HepG2 (cell line): Measurements from ENCODE around the gene TRMT112. TPM values are rescaled to one million over a fixed set of nuclear protein-coding genes. Genes with fewer than 3 reads are reported as not detected.

Source experiments
- ATAC-seq: fragments of 200-7000 bp; cut with Tn5 transposase; 3 replicates; pipeline ENCODE4 v1.9.1; 2020; ENCODE audit warnings: mild to moderate bottlenecking, moderate library complexity
- BruUV-seq: library from RNA; stranded (reverse); fragments of 400-500 nt; replicated peaks from 2 replicates; lab custom pipeline; 2021; lab: Mats Ljungman, UMichigan
- CTCF ChIA-PET: fragments of 300-600 bp; formaldehyde crosslinking; extraction: SDS; loops from one replicate; lab custom pipeline; 2021; ENCODE audit warnings: low total read pairs, inconsistent platforms, low intra/inter-chr PET ratio; lab: Yijun Ruan, JAX
- POLR2A ChIA-PET: fragments of 350-600 bp; sonication (Branson Sonifier 250); formaldehyde crosslinking; loops from one replicate; lab custom pipeline; 2020; ENCODE audit warnings: antibody characterized with exemption, inconsistent platforms; lab: Yijun Ruan, JAX
- DNase-seq: peaks from one replicate; pipeline ENCODE4 v3.0.0-alpha.2; 2015; ENCODE audit warnings: low spot score
- FAIRE-seq: peaks from 3 replicates; lab custom pipeline; 2011; peaks lifted over from hg19 to GRCh38; lab: Jason Lieb, UNC
- H2AFZ ChIP-seq: one replicate; pipeline ENCODE4 v1.6.1; 2011; ENCODE audit warnings: low read length, inconsistent platforms
- H3K27ac ChIP-seq: fragments of 300-600 bp; 3 replicates; pipeline ENCODE4 v1.8.0; 2011; ENCODE audit warnings: mixed run types, mild to moderate bottlenecking, mixed read lengths, low read length, inconsistent platforms; ENCODE audit not compliant: insufficient read depth; ENCODE audit errors: extremely low read length
- H3K27me3 ChIP-seq, 2 experiments: fragments of 200-600 bp in 1 of 2; 2 replicates in 1 of 2; 3 replicates in 1 of 2; pipeline versions ENCODE4 v1.6.0 to v1.8.0; 2011; ENCODE audit warnings: low read length in 2 of 2, mild to moderate bottlenecking in 2 of 2, moderate library complexity in 2 of 2, inconsistent platforms in 1 of 2; ENCODE audit not compliant: insufficient read depth in 2 of 2, control insufficient read depth in 1 of 2
- H3K36me3 ChIP-seq, 2 experiments: fragments of 200-600 bp in 1 of 2; replicated peaks in 1 of 2; 2 replicates in 1 of 2; 3 replicates in 1 of 2; pipeline versions ENCODE4 v1.5.1 to v1.8.0; 2011; ENCODE audit warnings: low read length in 2 of 2, inconsistent platforms in 1 of 2; ENCODE audit not compliant: insufficient read depth in 2 of 2, control insufficient read depth in 1 of 2
- H3K4me1 ChIP-seq: 2 replicates; pipeline ENCODE4 v1.5.1; 2012; ENCODE audit warnings: low read length, inconsistent platforms; ENCODE audit not compliant: insufficient read depth
- H3K4me2 ChIP-seq: 2 replicates; pipeline ENCODE4 v1.6.0; 2011; ENCODE audit warnings: low read depth, low read length, inconsistent platforms
- H3K4me3 ChIP-seq, 3 experiments: fragments of 200-600 bp in 1 of 3; sonication (generic), shearing (Covaris generic) in 1 of 3; replicated peaks in 1 of 3; 2 replicates each; pipeline ENCODE4 v1.5.1; 2011 to 2016; ENCODE audit warnings: low read length in 3 of 3, inconsistent platforms in 2 of 3, low read depth in 2 of 3, mild to moderate bottlenecking in 2 of 3, control low read depth in 1 of 3, mixed read lengths in 1 of 3; ENCODE audit not compliant: insufficient read depth in 1 of 3
- H3K79me2 ChIP-seq: one replicate; pipeline ENCODE4 v1.6.1; 2011; ENCODE audit warnings: low read length, inconsistent platforms; ENCODE audit not compliant: insufficient read depth
- H3K9ac ChIP-seq: 2 replicates; pipeline ENCODE4 v1.6.0; 2011; ENCODE audit warnings: mild to moderate bottlenecking, low read depth, low read length, inconsistent platforms; ENCODE audit not compliant: insufficient read depth
- H3K9me3 ChIP-seq: 2 replicates; pipeline ENCODE4 v1.5.1; 2012; ENCODE audit warnings: mild to moderate bottlenecking, low read length
- H4K20me1 ChIP-seq: 2 replicates; pipeline ENCODE4 v1.6.0; 2011; ENCODE audit warnings: inconsistent platforms, mild to moderate bottlenecking, low read length, moderate library complexity; ENCODE audit not compliant: insufficient read depth
- HDAC1 ChIP-seq: sonication (generic); formaldehyde crosslinking; IDR thresholded peaks from 2 replicates; pipeline ENCODE4 v1.5.1; 2020; ENCODE audit warnings: mild to moderate bottlenecking, missing genetic modification reagents
- HMG20B ChIP-seq: conservative IDR thresholded peaks from 2 replicates; pipeline ENCODE4 v1.6.1; 2016; ENCODE audit warnings: missing genetic modification reagents, missing compliant biosample characterization
- HMGA1 ChIP-seq: sonication (generic); formaldehyde crosslinking; conservative IDR thresholded peaks from 2 replicates; pipeline ENCODE4 v1.4.0; 2020; ENCODE audit warnings: missing genetic modification reagents
- JARID2 ChIP-seq: sonication (generic); formaldehyde crosslinking; IDR thresholded peaks from 2 replicates; pipeline ENCODE4 v1.8.1; 2023; ENCODE audit warnings: missing genetic modification reagents, inconsistent platforms; ENCODE audit not compliant: insufficient replicate concordance
- MAZ ChIP-seq, 2 experiments: sonication (generic) in 1 of 2; formaldehyde crosslinking in 1 of 2; IDR thresholded peaks; 2 replicates each; pipeline versions ENCODE4 v1.5.0 to v1.6.1; 2012 to 2020; ENCODE audit warnings: low read depth in 2 of 2, mild to moderate bottlenecking in 2 of 2, borderline replicate concordance in 1 of 2, improper control_type of control experiment in 1 of 2, low read length in 1 of 2, missing genetic modification reagents in 1 of 2, moderate library complexity in 1 of 2
- MIER2 ChIP-seq: IDR thresholded peaks from 2 replicates; pipeline ENCODE4 v1.6.1; 2016; ENCODE audit warnings: missing biosample characterization, missing genetic modification reagents
- MIXL1 ChIP-seq: IDR thresholded peaks from 2 replicates; pipeline ENCODE4 v1.6.1; 2016
- MZF1 ChIP-seq: sonication (generic); formaldehyde crosslinking; IDR thresholded peaks from 2 replicates; pipeline ENCODE4 v1.8.1; 2023; ENCODE audit warnings: mild to moderate bottlenecking, missing genetic modification reagents, borderline replicate concordance
- NAIF1 ChIP-seq: sonication (generic); formaldehyde crosslinking; IDR thresholded peaks from 2 replicates; pipeline ENCODE4 v1.5.0; 2020; ENCODE audit warnings: mild to moderate bottlenecking, missing genetic modification reagents, borderline replicate concordance
- PPARG ChIP-seq: conservative IDR thresholded peaks from 2 replicates; pipeline ENCODE4 v1.6.1; 2016; ENCODE audit warnings: missing biosample characterization, missing genetic modification reagents
- RBAK ChIP-seq: sonication (generic); formaldehyde crosslinking; IDR thresholded peaks from 2 replicates; pipeline ENCODE4 v1.5.1; 2020; ENCODE audit warnings: mild to moderate bottlenecking, missing genetic modification reagents
- SAFB2 ChIP-seq: sonication (generic); formaldehyde crosslinking; IDR thresholded peaks from 2 replicates; pipeline ENCODE4 v1.5.1; 2020; ENCODE audit warnings: missing genetic modification reagents, low read depth, mild to moderate bottlenecking, borderline replicate concordance
- SCMH1 ChIP-seq: sonication (generic); formaldehyde crosslinking; IDR thresholded peaks from 2 replicates; pipeline ENCODE4 v1.9.0; 2021; ENCODE audit warnings: missing genetic modification reagents, mild to moderate bottlenecking, borderline replicate concordance
- TIGD3 ChIP-seq: sonication (generic); formaldehyde crosslinking; IDR thresholded peaks from 2 replicates; pipeline ENCODE4 v1.5.1; 2020; ENCODE audit warnings: mild to moderate bottlenecking, missing genetic modification reagents, borderline replicate concordance
- ZBTB10 ChIP-seq: sonication (generic); formaldehyde crosslinking; IDR thresholded peaks from 2 replicates; pipeline ENCODE4 v1.4.0; 2020; ENCODE audit warnings: missing genetic modification reagents, borderline replicate concordance
- ZFP36L1 ChIP-seq: sonication (generic); formaldehyde crosslinking; IDR thresholded peaks from 2 replicates; pipeline ENCODE4 v1.8.0; 2022; ENCODE audit warnings: mild to moderate bottlenecking, missing genetic modification reagents, moderate library complexity
- ZNF460 ChIP-seq: sonication (generic); formaldehyde crosslinking; IDR thresholded peaks from 2 replicates; pipeline ENCODE4 v1.5.1; 2020; ENCODE audit warnings: missing genetic modification reagents, mild to moderate bottlenecking, borderline replicate concordance
- WGBS: methylation state at CpG from one replicate; pipeline ENCODE4 v1.1.6; 2017; ENCODE audit warnings: low lambda C conversion rate; 5-methylcytosine and 5-hydroxymethylcytosine counted together
- in situ Hi-C: cut with HindIII; loops from 2 replicates; pipeline ENCODE4 v1.10.0; 2017; ENCODE audit warnings: low pct_unique_long_range_greater_than_20kb; ENCODE audit not compliant: extremely low pct_ligation_motif_present
- intact Hi-C: fragments of 100-400 bp; cut with micrococcal nuclease; formaldehyde crosslinking; loops from one replicate; pipeline ENCODE4 v1.10.0; 2022; ENCODE audit not compliant: unreplicated experiment
- polyA plus RNA-seq, 8 experiments: library from polyadenylated mRNA; depleted of rRNA in 3 of 8; stranded (reverse) in 7 of 8; unstranded in 1 of 8; fragments of >200 nt; fragmentation: Illumina TruSeq in 4 of 8; extraction: Trizol in 4 of 8; gene quantifications; 2 replicates each; pipeline versions ENCODE4 v1.2.1 to v1.2.3, GENCODE V29; 2011 to 2016; ENCODE audit warnings: low read depth in 4 of 8, missing spikeins in 1 of 8, mixed read lengths in 1 of 8; ENCODE audit not compliant: insufficient read depth in 1 of 8
- total RNA-seq, 5 experiments: library from RNA; depleted of rRNA; stranded (reverse); fragments of >200 nt; fragmentation: Illumina TruSeq; extraction: Trizol; gene quantifications; 2 replicates each; pipeline ENCODE4 v1.2.3, GENCODE V29; 2016; ENCODE audit warnings: low read depth in 1 of 5

Gene TRMT112
- total and polyA plus RNA-seq, 2 of the 13 experiments (the other 11 are each of a cell fraction or from before 2014, with no cell fraction given) = 186 to 409 TPM

- peak; percentile 55 for ATAC-seq
- peak; percentile 81 for FAIRE-seq
- in situ Hi-C loops = loop anchor here (5.0 kb wide), 1 partner anchor 62 kb away; the partner anchor contains the start of gene FKBP2
- TF ChIP-seq MIER2 (CRISPR knock-in tag) (no peak), HMG20B (CRISPR knock-in tag) (no peak), PPARG (CRISPR knock-in tag) (no peak), SCMH1 (CRISPR knock-in tag) (no peak), MIXL1 (CRISPR knock-in tag) (no peak), NAIF1 (CRISPR knock-in tag) (no peak), SAFB2 (CRISPR knock-in tag) (no peak), MZF1 (CRISPR knock-in tag) (no peak), MAZ (IDR thresholded peaks at IDR 0.05; ENCODE audit: borderline replicate concordance, low read depth, low read length) (no peak), MAZ (CRISPR knock-in tag; IDR thresholded peaks at IDR 0.05; ENCODE audit: low read depth) (0 out of 2 replicates have a peak, but pooled peaks have one; percentile 12), TIGD3 (no peak), HMGA1 (CRISPR knock-in tag) (no peak), HDAC1 (CRISPR knock-in tag) (peak; percentile 39; the same call in 1 of the 2 replicates), ZNF460 (no peak), ZBTB10 (CRISPR knock-in tag) (no peak), RBAK (CRISPR knock-in tag) (no peak), ZFP36L1 (CRISPR knock-in tag) (no peak), JARID2 (no peak)
Observed at GRCh38 chr11:64304316-64305072, 12.9 kb downstream of the TRMT112 start.

More at GRCh38 chr11:64304316-64305072, 12.9 kb downstream of the TRMT112 start:
- H3K4me3 ChIP-seq = peak overlapping the region; percentile 51 to 79 (median 70)
- peaks cover 3 to 13% of the 10 kb centered on the region in 2 experiments; a peak in 4 of 5 replicates for H3K27me3 ChIP-seq
- H3K4me2 ChIP-seq = peak overlapping the region; percentile 84
- H3K36me3 ChIP-seq = no peaks in the 10 kb centered on the region
- H3K9me3 ChIP-seq = no peaks in the 10 kb centered on the region
- peak overlapping the region; percentile 88 for H3K9ac ChIP-seq
- TSS peak; percentile 99 for BruUV-seq
- ChIA-PET CTCF (interaction anchor here (1.3 to 2.4 kb wide), 2 partner anchors 33 to 100 kb away, joined by 7 to 12 read pairs; no protein-coding TSS in a partner anchor), POLR2A (interaction anchor here (0.6 to 5.5 kb wide), 21 partner anchors 12 to 474 kb away, joined by 3 to 103 read pairs (median 4); partner anchors contain the start of genes BAD, FKBP2, GPR137 and KCNK4)
- no peak overlapping the region for H2AFZ ChIP-seq
- H3K4me1 ChIP-seq = peaks cover 66% of the 10 kb centered on the region
- peaks cover 15% of the 10 kb centered on the region for H3K79me2 ChIP-seq
- no peaks in the 10 kb centered on the region for H4K20me1 ChIP-seq
- peak overlapping the region; percentile 94 for H3K27ac ChIP-seq
- intact Hi-C loops = loop anchor here (2.0 to 10.0 kb wide), 3 partner anchors 34 to 120 kb away; partner anchors contain the start of genes PPP1R14B and STIP1
- WGBS = 3% methylated on average over 6 of the region's 46 CpGs
- peak; percentile 80 for DNase-seq
